ENCODE data around the gene PPP6R1.

DNA sequence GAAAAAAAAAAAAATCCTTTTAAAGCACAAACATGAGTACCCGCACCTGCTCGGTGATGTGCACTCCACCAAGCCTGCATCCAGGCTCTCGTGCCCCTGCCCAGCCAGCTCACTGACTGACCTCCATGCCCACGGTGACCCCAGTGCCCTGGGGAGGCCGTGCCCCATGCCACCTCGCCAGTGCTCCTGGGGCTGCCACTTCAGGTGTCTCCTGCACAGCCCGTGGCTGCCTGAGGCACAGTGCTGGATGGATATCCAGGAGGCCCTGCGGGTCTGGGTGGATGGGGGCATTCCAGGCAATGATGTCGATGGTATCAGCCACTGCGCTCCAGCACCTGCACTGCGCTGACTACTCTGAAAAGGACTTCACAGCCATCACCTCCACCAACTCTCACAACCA is 9.0 kb downstream of the PPP6R1 start:
- TF ChIP-seq, protein P1, sequence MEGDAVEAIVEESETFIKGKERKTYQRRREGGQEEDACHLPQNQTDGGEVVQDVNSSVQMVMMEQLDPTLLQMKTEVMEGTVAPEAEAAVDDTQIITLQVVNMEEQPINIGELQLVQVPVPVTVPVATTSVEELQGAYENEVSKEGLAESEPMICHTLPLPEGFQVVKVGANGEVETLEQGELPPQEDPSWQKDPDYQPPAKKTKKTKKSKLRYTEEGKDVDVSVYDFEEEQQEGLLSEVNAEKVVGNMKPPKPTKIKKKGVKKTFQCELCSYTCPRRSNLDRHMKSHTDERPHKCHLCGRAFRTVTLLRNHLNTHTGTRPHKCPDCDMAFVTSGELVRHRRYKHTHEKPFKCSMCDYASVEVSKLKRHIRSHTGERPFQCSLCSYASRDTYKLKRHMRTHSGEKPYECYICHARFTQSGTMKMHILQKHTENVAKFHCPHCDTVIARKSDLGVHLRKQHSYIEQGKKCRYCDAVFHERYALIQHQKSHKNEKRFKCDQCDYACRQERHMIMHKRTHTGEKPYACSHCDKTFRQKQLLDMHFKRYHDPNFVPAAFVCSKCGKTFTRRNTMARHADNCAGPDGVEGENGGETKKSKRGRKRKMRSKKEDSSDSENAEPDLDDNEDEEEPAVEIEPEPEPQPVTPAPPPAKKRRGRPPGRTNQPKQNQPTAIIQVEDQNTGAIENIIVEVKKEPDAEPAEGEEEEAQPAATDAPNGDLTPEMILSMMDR (IDR thresholded peaks at IDR 0.05) = no peak
- TF ChIP-seq POLR2AphosphoS5 (IDR thresholded peaks at IDR 0.05; ENCODE audit: low read depth, low read length) (no peak), SIN3A (IDR thresholded peaks at IDR 0.05; ENCODE audit: borderline replicate concordance, insufficient read depth, low read depth, low read length) (no peak)

All from Panc1 (cell line).